C4-2B (cell line): Measurements from ENCODE around the gene WNK1.

Experiments
- CTCF ChIP-seq: fragments of 450-650 bp; conservative IDR thresholded peaks from 2 replicates; pipeline ENCODE4 v1.5.1; 2017; ENCODE audit warnings: mild to moderate bottlenecking
- ZFX ChIP-seq: fragments of 450-650 bp; IDR thresholded peaks from 2 replicates; pipeline ENCODE4 v1.6.1; 2017

- TF ChIP-seq CTCF (no peak), ZFX (no peak)
Measured at GRCh38 chr12:938810-939209, 186.4 kb downstream of the WNK1 start.
